ENCODE measurements around the gene EFS.
A peak's percentile ranks its signal among the peaks of the same experiment; 100 is the strongest.
"Not testable (repeated sequence)": the region's sequence is repeated elsewhere in the genome, so short reads cannot be mapped to it uniquely, and the experiment has no call there.

Gene EFS

DNA sequence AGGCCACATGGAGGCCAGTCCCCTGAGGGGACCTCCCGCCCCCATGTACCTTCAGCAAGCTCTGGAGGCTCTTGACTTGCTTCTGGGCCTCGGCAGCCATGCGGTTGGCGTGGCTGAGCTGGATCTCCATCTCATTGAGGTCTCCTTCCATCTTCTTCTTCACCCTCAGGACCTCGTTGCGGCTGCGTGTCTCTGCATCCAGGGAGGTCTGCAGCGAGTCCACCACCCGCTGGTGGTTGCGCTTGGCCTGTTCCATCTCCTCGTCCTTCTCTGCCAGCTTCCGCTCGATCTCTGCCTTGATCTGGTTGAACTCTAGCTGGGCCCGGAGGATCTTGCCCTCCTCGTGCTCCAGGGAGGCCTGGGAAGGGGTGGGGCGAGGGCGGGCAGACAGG is 21.3 kb upstream of the EFS start:
- Mint-ChIP-seq H3K27ac (peak overlapping the region in 1 of 2 donors; percentile 5), H3K27me3 (peaks cover 39% of the 10 kb centered on the region)
- not testable (repeated sequence) for H3K4me3 Mint-ChIP-seq, ATAC-seq, H3K4me1 Mint-ChIP-seq, H3K9me3 Mint-ChIP-seq, DNase-seq

- Mint-ChIP-seq H3K4me1 (no peaks in the 10 kb centered on the region), H3K4me3 (no peak overlapping the region), H3K27me3 (peaks cover 39% of the 10 kb centered on the region), H3K9me3 (no peaks in the 10 kb centered on the region), H3K27ac (no peak overlapping the region)
- no peak for DNase-seq
- no peak for ATAC-seq
Measured at GRCh38 chr14:23385642-23386265, 20.8 kb upstream of the EFS start.

DNA sequence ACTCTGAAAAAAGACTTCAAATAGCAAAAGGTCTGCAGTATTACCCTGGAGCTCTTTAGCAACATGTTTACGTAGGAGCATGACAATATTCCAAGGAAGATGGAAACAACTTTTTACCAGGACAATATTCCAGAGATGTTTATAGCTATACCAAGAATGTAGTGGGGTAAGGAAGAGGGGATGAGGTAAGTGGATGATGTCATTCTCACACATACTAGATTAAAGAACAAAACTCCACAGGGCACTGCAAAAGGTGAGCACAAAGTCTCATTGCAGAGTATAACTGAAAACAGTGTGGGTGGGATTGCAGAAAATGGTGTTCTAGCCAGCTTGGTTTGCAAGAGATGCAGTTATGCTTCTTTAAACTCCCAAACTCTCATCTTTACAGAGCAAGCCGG is 20.3 kb upstream of the EFS start:
- ATAC-seq (no peak), DNase-seq (no peak)
- H3K4me1 Mint-ChIP-seq = no peaks in the 10 kb centered on the region
- peaks cover 35% of the 10 kb centered on the region for H3K27me3 Mint-ChIP-seq
- H3K4me3 Mint-ChIP-seq = no peak overlapping the region
- no peak overlapping the region for H3K27ac Mint-ChIP-seq
- no peaks in the 10 kb centered on the region for H3K9me3 Mint-ChIP-seq

DNA sequence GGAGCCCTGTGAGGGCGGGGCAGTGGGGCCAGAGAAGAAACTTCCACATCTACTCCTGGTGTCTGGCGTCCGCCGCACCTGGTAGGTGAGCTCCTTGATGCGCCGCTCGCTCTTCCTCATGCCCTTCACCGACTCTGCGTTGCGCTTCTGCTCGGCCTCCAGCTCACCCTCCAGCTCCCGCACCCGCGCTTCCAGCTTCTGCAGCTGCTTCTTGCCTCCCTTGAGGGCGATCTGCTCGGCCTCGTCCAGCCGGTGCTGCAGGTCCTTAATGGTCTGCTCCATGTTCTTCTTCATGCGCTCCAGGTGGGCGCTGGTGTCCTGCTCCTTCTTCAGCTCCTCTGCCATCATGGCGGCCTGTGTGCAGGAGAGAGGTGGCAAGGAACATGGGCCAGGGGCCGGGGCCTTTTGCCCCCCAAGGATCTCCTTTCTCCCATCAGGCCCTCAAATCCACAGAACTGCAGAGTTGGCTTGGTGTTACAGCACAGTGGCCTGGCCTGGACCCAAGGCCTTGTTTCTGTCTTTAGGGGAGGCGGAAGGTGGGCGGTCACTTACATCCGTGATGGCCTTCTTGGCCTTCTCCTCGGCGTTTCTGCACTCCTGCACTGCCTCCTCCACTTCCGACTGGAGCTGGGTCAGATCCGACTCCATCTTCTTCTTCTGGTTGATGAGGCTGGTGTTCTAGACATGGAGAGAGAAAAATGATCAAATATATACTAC is 19.6 kb upstream of the EFS start:
- H3K4me1 Mint-ChIP-seq = no peaks in the 10 kb centered on the region
- H3K27me3 Mint-ChIP-seq = peaks cover 28% of the 10 kb centered on the region
- H3K9me3 Mint-ChIP-seq = no peaks in the 10 kb centered on the region
- ATAC-seq = no peak
- no peak overlapping the region for H3K27ac Mint-ChIP-seq
- no peak overlapping the region for H3K4me3 Mint-ChIP-seq
- no peak for DNase-seq

- Mint-ChIP-seq H3K27ac (peak overlapping the region in 1 of 2 donors; percentile 70), H3K27me3 (peaks cover 28% of the 10 kb centered on the region), H3K4me3 (no peak overlapping the region), H3K4me1 (no peaks in the 10 kb centered on the region), H3K9me3 (no peaks in the 10 kb centered on the region)
- ATAC-seq = no peak
- no peak for DNase-seq
Measured at GRCh38 chr14:23382731-23383440, 17.9 kb upstream of the EFS start.

- no peak overlapping the region for H3K27ac Mint-ChIP-seq
- H3K4me3 Mint-ChIP-seq = no peak overlapping the region
- ATAC-seq (no peak), DNase-seq (no peak)
- H3K27me3 Mint-ChIP-seq = peaks cover 30% of the 10 kb centered on the region
- H3K9me3 Mint-ChIP-seq = no peaks in the 10 kb centered on the region
- no peaks in the 10 kb centered on the region for H3K4me1 Mint-ChIP-seq
Measured at GRCh38 chr14:23382276-23382675, 17.3 kb upstream of the EFS start.

DNA sequence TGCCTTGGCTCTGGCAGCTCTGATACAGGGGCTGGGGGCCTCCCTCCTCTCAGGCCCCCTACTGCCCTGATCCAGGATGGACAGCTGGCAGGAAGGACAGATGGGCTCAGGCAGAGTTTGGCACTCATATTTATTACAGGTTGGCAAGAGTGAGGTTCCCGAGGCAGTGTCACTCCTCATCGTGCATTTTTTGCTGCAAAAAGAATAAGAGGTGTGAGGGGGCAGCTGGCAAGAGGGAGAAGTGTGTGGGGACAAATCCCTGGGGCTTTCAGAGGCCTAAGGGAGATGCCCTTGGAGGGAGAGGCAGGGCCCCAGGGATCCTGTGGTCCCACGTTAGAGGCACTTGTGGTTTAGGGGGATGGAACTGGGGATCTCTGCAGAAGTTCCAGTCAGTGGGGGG is 16.9 kb upstream of the EFS start:
- no peak for DNase-seq
- Mint-ChIP-seq H3K27me3 (peaks cover 34% of the 10 kb centered on the region), H3K27ac (peak overlapping the region in 1 of 2 donors; percentile 68), H3K4me3 (no peak overlapping the region), H3K9me3 (no peaks in the 10 kb centered on the region), H3K4me1 (no peaks in the 10 kb centered on the region)
- no peak for ATAC-seq

- Mint-ChIP-seq H3K27ac (no peak overlapping the region), H3K4me3 (no peak overlapping the region), H3K4me1 (no peaks in the 10 kb centered on the region), H3K9me3 (no peaks in the 10 kb centered on the region), H3K27me3 (peaks cover 34% of the 10 kb centered on the region)
- DNase-seq (no peak), ATAC-seq (no peak)
Measured at GRCh38 chr14:23380976-23381375, 16.0 kb upstream of the EFS start.

GRCh38 chr14:23380197-23380914 is 15.4 kb upstream of the EFS start:
- Mint-ChIP-seq H3K27ac (no peak overlapping the region), H3K27me3 (peaks cover 34% of the 10 kb centered on the region), H3K9me3 (no peaks in the 10 kb centered on the region), H3K4me3 (no peak overlapping the region), H3K4me1 (no peaks in the 10 kb centered on the region)
- ATAC-seq = peak; percentile 29
- DNase-seq = no peak

GRCh38 chr14:23379366-23380196 is 14.6 kb upstream of the EFS start:
- Mint-ChIP-seq H3K4me1 (no peaks in the 10 kb centered on the region), H3K27ac (peak overlapping the region in 1 of 2 donors; percentile 46), H3K9me3 (no peaks in the 10 kb centered on the region), H3K27me3 (peaks cover 34% of the 10 kb centered on the region), H3K4me3 (no peak overlapping the region)
- peak; percentile 59 to 63 for DNase-seq
- peak; percentile 80 for ATAC-seq

DNA sequence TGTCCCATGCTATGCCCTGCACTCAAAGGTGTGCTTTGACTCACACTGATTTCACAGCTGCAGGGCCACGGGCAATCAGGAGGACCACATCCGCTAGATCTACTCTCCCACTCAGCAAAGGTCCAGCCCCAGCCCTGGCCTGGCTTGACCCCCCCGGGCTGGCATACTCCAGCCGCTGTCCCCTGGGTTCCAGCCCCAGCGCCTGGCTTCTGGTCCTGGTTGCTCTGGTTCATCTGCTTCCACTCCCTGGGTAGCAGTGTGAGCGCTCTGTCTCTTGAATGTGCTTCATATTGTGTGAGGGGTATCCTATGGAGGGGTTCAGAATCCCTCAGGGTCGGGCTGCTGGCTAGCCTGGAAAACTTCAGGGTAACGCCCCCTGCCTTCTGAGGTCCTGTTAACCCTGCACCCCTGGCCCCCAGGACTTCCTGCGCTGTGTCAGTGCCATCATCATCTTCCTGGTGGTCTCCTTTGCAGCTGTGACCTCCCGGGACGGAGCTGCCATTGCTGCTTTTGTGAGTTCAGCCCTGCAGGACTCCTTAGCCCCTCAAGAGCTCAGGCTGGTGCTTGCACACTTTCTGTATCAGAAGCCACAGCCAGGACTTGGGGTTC is 13.7 kb upstream of the EFS start:
- no peak overlapping the region for H3K27ac Mint-ChIP-seq
- no peak overlapping the region for H3K4me3 Mint-ChIP-seq
- peaks cover 34% of the 10 kb centered on the region for H3K27me3 Mint-ChIP-seq
- no peaks in the 10 kb centered on the region for H3K4me1 Mint-ChIP-seq
- ATAC-seq = no peak
- H3K9me3 Mint-ChIP-seq = no peaks in the 10 kb centered on the region
- DNase-seq = no peak

DNA sequence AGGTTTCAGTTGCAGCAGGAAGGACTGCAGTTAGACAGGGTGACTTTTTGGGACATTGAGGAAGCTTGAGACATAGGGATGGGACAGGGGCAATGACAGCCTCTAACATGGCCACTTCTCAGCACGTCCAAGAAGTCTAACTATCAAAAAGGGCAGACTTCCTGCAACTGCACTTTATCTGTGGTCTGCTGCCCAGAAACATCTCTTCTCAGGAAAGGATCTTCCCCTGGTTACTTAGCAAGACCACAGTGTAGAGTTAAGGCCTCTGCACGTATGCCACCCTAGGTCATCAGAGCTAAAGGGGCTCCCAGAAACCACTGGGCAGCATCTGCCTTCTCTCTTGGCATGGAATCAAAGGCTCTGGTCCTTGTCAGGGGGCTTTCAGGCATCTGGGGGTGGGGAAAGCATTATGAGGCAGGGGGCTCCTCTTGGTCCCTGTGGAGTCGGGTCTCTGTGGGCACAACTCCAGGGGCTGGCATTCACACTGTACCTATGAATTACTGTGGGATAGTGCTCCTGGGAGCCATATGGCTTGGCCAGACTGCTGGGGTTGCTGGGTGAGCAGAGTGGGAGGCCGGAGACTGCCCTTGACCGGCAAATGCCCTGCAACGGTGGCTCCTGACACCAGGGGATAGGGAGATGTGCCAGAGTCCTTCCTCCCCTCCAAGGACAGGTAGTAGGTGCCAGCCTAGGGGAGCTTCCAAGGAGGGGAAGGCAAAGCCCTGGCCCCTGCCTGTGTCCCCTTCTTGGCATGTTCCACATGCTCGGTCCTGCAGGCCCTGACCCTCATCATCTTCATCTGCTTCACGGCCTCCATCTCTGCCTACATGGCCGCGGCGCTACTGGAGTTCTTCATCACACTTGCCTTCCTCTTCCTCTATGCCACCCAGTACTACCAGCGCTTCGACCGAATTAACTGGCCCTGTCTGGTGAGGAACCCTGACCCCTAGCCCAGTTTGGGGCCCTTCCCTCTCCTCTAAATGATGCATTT is 12.9 kb upstream of the EFS start:
- Mint-ChIP-seq H3K4me1 (no peaks in the 10 kb centered on the region), H3K4me3 (no peak overlapping the region), H3K27me3 (peaks cover 33% of the 10 kb centered on the region), H3K9me3 (no peaks in the 10 kb centered on the region), H3K27ac (no peak overlapping the region)
- ATAC-seq = no peak
- DNase-seq = no peak

DNA sequence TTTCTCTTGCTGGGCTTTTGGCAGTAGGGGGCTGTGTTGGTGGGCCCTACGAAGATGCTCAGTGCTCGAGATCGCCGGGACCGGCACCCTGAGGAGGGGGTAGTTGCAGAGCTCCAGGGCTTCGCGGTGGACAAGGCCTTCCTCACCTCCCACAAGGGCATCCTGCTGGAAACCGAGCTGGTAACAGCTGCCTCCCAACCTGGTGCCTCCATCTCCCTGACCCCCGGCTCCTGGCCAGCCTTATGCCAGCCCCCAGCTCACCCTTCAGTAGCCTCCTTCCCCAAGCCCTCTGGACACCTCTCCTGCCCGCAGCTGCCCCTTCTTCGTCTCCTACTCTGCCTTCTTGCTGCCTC is 12.2 kb upstream of the EFS start:
- H3K4me3 Mint-ChIP-seq = no peak overlapping the region
- DNase-seq = no peak
- no peak overlapping the region for H3K27ac Mint-ChIP-seq
- H3K27me3 Mint-ChIP-seq = peaks cover 26% of the 10 kb centered on the region
- ATAC-seq = no peak
- no peaks in the 10 kb centered on the region for H3K9me3 Mint-ChIP-seq
- no peaks in the 10 kb centered on the region for H3K4me1 Mint-ChIP-seq

All from stimulated activated naive CD8-positive, alpha-beta T cell treated with anti-CD3 and anti-CD28 coated beads, Interleukin-15, amount 100 ng/mL, for 72 hours (primary cell).